ENCODE results near the gene RAG1.

DNA sequence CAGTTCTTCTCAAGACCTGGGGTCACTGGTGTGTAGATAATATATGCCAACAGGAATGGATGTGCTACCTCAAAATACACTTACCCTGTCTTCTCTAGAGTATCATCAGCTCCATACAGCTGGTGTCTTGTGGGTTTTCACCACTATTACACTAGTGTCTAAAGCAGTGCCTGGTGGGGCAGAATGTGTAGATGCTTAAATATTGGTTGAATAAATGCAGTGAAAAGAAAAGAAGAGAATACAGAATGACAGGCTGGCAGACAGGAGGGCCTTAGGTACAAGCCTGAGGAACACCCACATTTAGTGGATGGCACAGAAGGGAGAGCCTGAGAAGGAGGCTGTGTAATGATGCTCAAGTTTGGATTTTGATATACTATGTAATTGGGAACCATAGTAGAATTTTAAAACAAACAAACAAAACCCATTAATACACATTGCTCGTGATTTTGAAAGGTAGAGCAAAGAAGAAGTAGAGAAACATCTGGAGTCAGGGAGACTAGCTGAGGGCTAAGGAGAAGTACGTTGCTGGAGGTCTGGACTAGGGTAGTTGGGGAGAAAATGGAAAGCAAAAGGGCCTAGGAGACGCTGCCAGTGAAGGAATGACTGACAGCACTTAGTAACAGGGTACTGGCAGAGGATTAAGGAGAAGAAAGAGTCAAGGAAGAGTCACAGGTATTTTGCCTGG is 50.7 kb downstream of the RAG1 start:
- TF ChIP-seq EZH2phosphoT487 (IDR thresholded peaks at IDR 0.05; ENCODE audit: insufficient read depth, low read depth) = no peak
- no peak for TF ChIP-seq EZH2 (IDR thresholded peaks at IDR 0.05; ENCODE audit: insufficient read depth, poor library complexity, severe bottlenecking)

Measured in GM23248 (cell line).